Measurements from ENCODE around the gene ALDOC.
A peak's percentile ranks its signal among the peaks of the same experiment; 100 is the strongest.

Gene ALDOC

DNA sequence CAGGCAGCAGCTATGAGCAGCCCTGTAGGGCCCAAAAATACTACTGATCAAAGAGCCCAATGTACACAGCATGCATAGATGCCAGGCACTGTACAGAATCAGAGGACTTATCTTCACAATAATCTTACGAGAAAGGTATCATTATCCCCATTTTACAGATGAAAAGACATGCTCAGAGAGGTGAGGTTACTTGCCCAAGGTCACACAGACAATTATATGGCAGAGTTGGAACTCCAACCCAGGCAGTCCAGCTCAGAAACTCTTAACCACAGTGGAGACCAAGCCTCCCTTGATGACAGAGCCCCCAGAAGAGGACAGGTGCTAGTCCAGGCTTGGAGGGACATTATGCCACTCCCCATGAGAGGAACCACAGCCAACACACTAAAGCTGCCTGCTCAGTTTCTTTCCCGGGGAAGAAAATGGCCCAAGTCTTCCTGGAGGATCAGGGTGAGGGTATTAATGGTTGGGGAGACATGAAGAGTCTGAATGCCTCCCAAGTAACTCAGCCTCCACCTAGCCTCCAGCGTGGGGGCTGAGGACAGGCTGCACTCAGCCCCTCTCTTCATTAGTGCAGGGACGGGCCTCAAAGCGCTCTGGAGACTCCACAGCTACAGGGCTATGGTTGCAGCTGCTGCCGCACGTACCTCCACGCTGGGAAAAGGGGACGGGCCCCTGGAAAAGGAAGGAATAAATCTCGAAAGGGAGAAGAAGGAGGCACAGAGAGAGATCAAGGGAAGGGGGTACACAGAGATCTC, 25.1 kb downstream of the ALDOC start:
- H3K79me2 ChIP-seq (ENCODE audit: insufficient read depth, low read length): no peaks in the 10 kb centered on the region
- H3K4me3 ChIP-seq (ENCODE audit: low read depth, low read length, poor library complexity, severe bottlenecking): peak overlapping the region; percentile 65
- no peak overlapping the region for H3K27ac ChIP-seq (ENCODE audit: low read depth, low read length, poor library complexity, severe bottlenecking)
- no peak overlapping the region for H2AFZ ChIP-seq (ENCODE audit: low read length)
- no peaks in the 10 kb centered on the region for H4K20me1 ChIP-seq (ENCODE audit: insufficient read depth, low read length)
- H3F3A ChIP-seq (ENCODE audit: insufficient read depth, low read length): no peaks in the 10 kb centered on the region
- no peaks in the 10 kb centered on the region for H3K9me2 ChIP-seq (ENCODE audit: low read depth, low read length)
- peak overlapping the region; percentile 59; the same call in 1 of the 2 replicates for H3K9ac ChIP-seq (ENCODE audit: low read length)
- no peaks in the 10 kb centered on the region for H3K9me3 ChIP-seq (ENCODE audit: low read length)
- no peaks in the 10 kb centered on the region for H3K27me3 ChIP-seq (ENCODE audit: insufficient read depth, low read length)
- H3K4me1 ChIP-seq (ENCODE audit: insufficient read depth, low read length, severe bottlenecking): peaks cover 15% of the 10 kb centered on the region
- TF ChIP-seq EZH2 (IDR thresholded peaks at IDR 0.05; ENCODE audit: borderline replicate concordance, low read length): no peak
- TF ChIP-seq, protein P1, sequence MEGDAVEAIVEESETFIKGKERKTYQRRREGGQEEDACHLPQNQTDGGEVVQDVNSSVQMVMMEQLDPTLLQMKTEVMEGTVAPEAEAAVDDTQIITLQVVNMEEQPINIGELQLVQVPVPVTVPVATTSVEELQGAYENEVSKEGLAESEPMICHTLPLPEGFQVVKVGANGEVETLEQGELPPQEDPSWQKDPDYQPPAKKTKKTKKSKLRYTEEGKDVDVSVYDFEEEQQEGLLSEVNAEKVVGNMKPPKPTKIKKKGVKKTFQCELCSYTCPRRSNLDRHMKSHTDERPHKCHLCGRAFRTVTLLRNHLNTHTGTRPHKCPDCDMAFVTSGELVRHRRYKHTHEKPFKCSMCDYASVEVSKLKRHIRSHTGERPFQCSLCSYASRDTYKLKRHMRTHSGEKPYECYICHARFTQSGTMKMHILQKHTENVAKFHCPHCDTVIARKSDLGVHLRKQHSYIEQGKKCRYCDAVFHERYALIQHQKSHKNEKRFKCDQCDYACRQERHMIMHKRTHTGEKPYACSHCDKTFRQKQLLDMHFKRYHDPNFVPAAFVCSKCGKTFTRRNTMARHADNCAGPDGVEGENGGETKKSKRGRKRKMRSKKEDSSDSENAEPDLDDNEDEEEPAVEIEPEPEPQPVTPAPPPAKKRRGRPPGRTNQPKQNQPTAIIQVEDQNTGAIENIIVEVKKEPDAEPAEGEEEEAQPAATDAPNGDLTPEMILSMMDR (IDR thresholded peaks at IDR 0.05; ENCODE audit: low read length): no peak
- H3K4me2 ChIP-seq (ENCODE audit: low read length): peak overlapping the region; percentile 75
- peaks cover 26% of the 10 kb centered on the region for H3K36me3 ChIP-seq (ENCODE audit: insufficient read depth, low read length)

DNA sequence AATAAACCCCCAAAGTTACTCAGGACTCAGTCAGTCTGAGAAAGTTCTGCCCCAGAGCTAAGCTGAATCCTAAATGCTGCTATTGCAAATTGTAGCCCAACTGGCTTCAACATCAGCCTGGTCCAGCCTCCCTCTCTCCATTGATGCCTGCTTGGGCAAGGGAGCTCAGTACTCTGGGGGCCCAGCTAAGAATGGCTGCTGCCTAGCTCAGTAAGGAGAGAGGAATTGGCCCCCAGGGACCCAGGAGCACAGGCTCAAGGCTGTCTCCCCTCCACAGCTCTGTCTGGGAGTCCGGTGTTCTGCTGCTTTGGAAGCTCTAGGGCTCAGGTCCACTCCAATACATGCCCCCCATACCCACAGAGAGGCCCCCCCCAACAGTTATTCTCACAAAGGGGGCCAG, 25.8 kb downstream of the ALDOC start:
- no peaks in the 10 kb centered on the region for H3K9me2 ChIP-seq (ENCODE audit: low read depth, low read length)
- TF ChIP-seq, protein P1 (IDR thresholded peaks at IDR 0.05; ENCODE audit: low read length): no peak
- no peak overlapping the region for H3K4me2 ChIP-seq (ENCODE audit: low read length)
- no peak overlapping the region for H3K9ac ChIP-seq (ENCODE audit: low read length)
- H3F3A ChIP-seq (ENCODE audit: insufficient read depth, low read length): no peaks in the 10 kb centered on the region
- peaks cover 19% of the 10 kb centered on the region for H3K36me3 ChIP-seq (ENCODE audit: insufficient read depth, low read length)
- H3K9me3 ChIP-seq (ENCODE audit: low read length): no peaks in the 10 kb centered on the region
- H3K27me3 ChIP-seq (ENCODE audit: insufficient read depth, low read length): no peaks in the 10 kb centered on the region
- H3K4me3 ChIP-seq (ENCODE audit: low read depth, low read length, poor library complexity, severe bottlenecking): no peak overlapping the region
- H4K20me1 ChIP-seq (ENCODE audit: insufficient read depth, low read length): no peaks in the 10 kb centered on the region
- H3K4me1 ChIP-seq (ENCODE audit: insufficient read depth, low read length, severe bottlenecking): peaks cover 15% of the 10 kb centered on the region
- H3K79me2 ChIP-seq (ENCODE audit: insufficient read depth, low read length): no peaks in the 10 kb centered on the region
- H3K27ac ChIP-seq (ENCODE audit: low read depth, low read length, poor library complexity, severe bottlenecking): no peak overlapping the region
- no peak overlapping the region for H2AFZ ChIP-seq (ENCODE audit: low read length)

DNA sequence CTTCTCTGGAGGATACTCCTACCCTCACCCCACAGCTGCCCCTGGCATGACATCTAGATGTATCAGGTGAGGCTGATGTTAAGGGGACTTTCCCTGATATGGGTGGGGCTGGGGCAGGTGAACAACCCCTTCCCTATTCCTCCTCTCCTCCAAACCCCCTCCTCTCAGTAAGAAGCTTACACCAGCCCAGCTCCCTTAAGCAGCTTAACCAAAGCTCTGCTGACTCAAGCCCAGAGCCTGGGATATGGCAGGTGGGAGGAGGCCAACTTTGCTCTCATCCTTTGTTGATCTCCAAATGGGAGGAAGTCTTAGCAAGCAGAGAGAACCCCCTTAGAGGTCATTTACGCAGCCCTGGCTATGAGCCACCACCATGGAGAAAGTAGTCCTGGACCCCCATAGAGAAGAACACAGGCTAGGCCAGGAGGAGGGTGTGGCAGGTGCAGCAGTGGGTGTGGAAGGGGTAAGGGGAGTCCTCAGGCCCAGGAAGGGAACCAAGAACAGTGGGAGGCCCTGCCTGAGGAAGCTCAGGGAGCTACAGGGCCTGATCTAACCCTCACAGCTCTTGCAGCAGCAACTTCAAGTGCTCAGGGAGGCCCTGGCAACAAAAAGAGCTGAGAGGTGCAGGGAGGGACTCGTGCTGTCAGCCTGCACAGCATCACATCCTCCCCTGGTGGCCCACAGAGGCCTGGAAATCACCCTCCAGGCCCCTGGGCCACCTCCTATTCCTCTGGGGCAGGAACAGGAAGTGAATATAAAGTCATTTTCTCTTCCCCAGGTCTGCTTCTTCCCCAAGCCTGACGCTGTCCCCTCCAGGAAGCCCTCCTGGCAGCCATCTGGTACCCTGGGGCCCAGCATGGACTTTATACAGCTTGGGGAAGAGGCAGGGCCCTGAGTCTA, 27.2 kb downstream of the ALDOC start:
- no peaks in the 10 kb centered on the region for H4K20me1 ChIP-seq (ENCODE audit: insufficient read depth, low read length)
- H3K27ac ChIP-seq (ENCODE audit: low read depth, low read length, poor library complexity, severe bottlenecking): no peak overlapping the region
- peaks cover 14% of the 10 kb centered on the region for H3K36me3 ChIP-seq (ENCODE audit: insufficient read depth, low read length)
- H3K4me1 ChIP-seq (ENCODE audit: insufficient read depth, low read length, severe bottlenecking): peaks cover 15% of the 10 kb centered on the region
- H3K9me2 ChIP-seq (ENCODE audit: low read depth, low read length): no peaks in the 10 kb centered on the region
- H3K79me2 ChIP-seq (ENCODE audit: insufficient read depth, low read length): no peaks in the 10 kb centered on the region
- no peaks in the 10 kb centered on the region for H3K9me3 ChIP-seq (ENCODE audit: low read length)
- H3K4me2 ChIP-seq (ENCODE audit: low read length): no peak overlapping the region
- TF ChIP-seq, protein P1 (IDR thresholded peaks at IDR 0.05; ENCODE audit: low read length): no peak
- TF ChIP-seq EZH2 (IDR thresholded peaks at IDR 0.05; ENCODE audit: borderline replicate concordance, low read length): no peak
- no peaks in the 10 kb centered on the region for H3F3A ChIP-seq (ENCODE audit: insufficient read depth, low read length)
- H2AFZ ChIP-seq (ENCODE audit: low read length): no peak overlapping the region
- no peaks in the 10 kb centered on the region for H3K27me3 ChIP-seq (ENCODE audit: insufficient read depth, low read length)
- no peak overlapping the region for H3K9ac ChIP-seq (ENCODE audit: low read length)
- no peak overlapping the region for H3K4me3 ChIP-seq (ENCODE audit: low read depth, low read length, poor library complexity, severe bottlenecking)
